RWPE1 (cell line): ENCODE measurements around the gene GSG1L.

Experiments
- CTCF ChIA-PET: fragments of 350-600 bp; sonication (Branson Sonifier 250); formaldehyde crosslinking; extraction: SDS; loops from one replicate; lab custom pipeline; 2021; lab: Yijun Ruan, JAX
- POLR2A ChIA-PET: fragments of 400-600 bp; formaldehyde crosslinking; extraction: SDS; loops from one replicate; lab custom pipeline; 2020; ENCODE audit warnings: antibody characterized with exemption; ENCODE audit not compliant: low non-redundant PET; lab: Yijun Ruan, JAX
- DNase-seq: peaks from one replicate; pipeline ENCODE4 v3.0.0; 2012; ENCODE audit warnings: low spot score
- H3K27ac ChIP-seq: fragments of 450-650 bp; 2 replicates; pipeline ENCODE4 v1.5.1; 2017
- TF ChIP-seq, protein P1 (sequence below): fragments of 450-650 bp; conservative IDR thresholded peaks from 2 replicates; pipeline ENCODE4 v1.5.1; 2017; ENCODE audit warnings: low read depth, mild to moderate bottlenecking

The GSG1L gene

DNA sequence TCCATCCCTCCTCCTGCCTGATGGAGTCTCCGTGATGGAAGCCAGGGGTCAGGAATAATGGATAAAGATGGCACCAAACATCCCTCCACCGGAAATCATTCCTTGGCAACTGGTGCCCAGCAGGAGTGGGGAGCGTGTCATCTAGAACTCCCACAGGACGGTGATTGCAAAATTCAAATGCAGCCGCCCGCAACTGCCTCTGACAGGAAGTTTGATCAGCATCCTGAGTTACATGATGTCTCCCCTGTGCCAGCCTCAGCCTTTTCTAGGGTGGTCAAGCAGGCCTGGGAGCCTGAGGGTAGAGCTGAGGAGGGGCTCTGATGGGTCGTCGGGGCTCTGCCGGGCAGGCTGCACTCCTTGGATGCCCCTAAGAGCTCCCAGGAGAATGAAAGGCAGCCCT is 52.8 kb downstream of the GSG1L start:
- H3K27ac ChIP-seq, result no peak overlapping the region
- DNase-seq, result no peak
- TF ChIP-seq, protein P1, sequence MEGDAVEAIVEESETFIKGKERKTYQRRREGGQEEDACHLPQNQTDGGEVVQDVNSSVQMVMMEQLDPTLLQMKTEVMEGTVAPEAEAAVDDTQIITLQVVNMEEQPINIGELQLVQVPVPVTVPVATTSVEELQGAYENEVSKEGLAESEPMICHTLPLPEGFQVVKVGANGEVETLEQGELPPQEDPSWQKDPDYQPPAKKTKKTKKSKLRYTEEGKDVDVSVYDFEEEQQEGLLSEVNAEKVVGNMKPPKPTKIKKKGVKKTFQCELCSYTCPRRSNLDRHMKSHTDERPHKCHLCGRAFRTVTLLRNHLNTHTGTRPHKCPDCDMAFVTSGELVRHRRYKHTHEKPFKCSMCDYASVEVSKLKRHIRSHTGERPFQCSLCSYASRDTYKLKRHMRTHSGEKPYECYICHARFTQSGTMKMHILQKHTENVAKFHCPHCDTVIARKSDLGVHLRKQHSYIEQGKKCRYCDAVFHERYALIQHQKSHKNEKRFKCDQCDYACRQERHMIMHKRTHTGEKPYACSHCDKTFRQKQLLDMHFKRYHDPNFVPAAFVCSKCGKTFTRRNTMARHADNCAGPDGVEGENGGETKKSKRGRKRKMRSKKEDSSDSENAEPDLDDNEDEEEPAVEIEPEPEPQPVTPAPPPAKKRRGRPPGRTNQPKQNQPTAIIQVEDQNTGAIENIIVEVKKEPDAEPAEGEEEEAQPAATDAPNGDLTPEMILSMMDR, result no peak
- CTCF ChIA-PET, result interaction anchor here (0.9 kb wide), 1 partner anchor 12 kb away, joined by 3 read pairs; no protein-coding TSS in a partner anchor
- POLR2A ChIA-PET, result no interaction called here

DNA sequence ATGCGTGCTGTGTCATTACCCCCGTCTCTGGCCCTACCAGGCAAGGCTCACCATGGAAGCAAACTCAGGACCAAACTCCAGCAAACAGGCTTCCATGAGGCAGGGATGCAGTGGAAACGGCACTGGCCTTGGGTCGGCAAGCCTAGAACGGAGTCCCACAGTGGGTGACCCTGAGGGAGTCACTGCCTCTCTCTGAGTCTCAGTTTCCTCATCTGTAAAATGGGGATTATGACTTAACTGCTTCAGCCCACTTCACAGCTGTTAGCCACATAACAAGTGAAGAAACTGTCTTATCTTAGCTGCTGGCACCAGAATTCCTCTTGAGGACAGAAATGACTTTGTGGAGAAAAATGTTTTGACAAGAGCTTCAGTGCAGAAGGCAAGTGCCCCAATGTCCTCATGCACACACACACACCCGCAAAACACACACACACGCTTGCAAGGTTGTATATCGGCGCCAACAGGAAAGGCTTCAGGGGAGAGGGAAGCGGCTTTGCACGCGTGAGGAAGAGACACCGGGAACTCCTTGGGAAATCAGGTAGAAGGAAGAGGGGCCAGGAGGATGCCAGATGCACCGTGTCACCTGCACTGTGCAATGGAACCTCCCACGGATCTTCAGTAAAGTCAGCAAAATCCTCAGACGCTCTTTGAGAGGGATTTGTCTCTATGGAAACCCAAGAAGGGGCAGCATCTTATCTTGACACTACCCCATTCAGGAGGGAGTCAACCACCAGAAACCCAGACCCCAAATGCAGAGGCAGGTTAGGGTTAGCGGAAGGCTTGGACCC is 53.7 kb downstream of the GSG1L start:
- DNase-seq, result no peak
- TF ChIP-seq, protein P1, result no peak
- ChIA-PET CTCF (interaction anchor here (0.9 kb wide), 1 partner anchor 11 kb away, joined by 3 read pairs; no protein-coding TSS in a partner anchor), POLR2A (no interaction called here)
- no peak overlapping the region for H3K27ac ChIP-seq

DNA sequence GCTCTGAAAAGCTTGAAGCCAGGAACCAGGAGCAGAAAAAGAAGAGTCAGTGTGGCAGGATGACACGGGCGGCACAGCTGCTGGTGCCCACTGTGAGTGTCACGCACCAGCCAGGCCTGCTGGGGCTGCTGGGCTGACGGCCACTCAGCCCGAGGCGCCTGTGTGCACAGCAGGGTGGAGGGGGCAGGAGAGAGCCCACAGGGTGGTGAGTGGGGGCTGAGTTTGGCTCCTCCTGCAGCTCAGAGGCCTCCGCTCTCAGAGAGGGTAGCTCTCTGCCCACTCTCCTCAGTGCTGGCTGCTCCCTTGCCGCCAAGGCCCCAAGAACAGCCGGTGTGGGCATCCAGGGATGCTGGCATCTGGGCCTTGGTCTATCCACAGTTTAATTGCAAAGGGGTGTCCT is 59.6 kb downstream of the GSG1L start:
- H3K27ac ChIP-seq, result no peak overlapping the region
- ChIA-PET POLR2A (no interaction called here), CTCF (no interaction called here)
- no peak for DNase-seq
- TF ChIP-seq, protein P1, result no peak

DNA sequence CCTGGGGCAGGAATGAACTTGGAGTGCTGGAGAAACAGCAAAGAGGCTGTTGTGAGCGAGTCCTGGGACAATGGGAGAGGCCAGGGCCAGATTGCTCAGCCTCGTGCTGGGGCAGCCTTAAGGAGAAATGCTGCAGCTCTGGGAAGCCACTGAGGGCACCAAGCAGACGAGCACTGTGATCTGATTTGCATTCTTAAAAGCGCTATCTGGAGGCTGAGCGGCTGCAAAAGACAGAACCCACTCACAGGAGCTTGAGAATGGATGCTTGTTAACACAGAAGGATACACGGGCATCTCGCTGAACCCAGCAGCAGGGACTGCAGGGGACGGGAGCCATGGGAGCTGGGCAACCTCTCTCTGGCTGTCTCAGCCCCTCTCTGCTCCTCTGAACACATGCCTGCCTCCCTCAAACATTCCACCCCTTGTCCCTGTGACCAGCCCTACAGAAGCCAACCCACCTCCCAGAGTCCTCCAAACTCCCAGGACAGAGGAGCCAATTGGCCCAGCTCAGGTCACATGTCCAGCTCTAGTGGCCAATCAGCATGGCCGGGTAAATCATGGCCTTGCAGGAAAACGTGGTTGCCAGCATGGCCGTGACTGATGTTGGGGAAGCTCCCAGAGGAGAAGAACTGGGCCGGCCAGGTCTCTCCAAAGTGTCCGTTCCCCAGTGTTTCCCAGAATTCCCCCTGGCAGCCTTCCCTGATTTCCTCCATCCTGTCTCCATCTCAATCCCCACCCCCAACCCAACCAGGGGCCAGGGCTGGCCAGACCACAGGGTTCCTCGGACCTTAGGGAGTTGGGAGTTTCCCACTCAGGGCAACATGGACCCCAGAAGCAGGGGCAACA is 60.3 kb downstream of the GSG1L start:
- H3K27ac ChIP-seq, result no peak overlapping the region
- ChIA-PET CTCF (interaction anchor here (0.7 kb wide), 1 partner anchor 59 kb away, joined by 3 read pairs; no protein-coding TSS in a partner anchor), POLR2A (no interaction called here)
- TF ChIP-seq, protein P1, result no peak
- no peak for DNase-seq

DNA sequence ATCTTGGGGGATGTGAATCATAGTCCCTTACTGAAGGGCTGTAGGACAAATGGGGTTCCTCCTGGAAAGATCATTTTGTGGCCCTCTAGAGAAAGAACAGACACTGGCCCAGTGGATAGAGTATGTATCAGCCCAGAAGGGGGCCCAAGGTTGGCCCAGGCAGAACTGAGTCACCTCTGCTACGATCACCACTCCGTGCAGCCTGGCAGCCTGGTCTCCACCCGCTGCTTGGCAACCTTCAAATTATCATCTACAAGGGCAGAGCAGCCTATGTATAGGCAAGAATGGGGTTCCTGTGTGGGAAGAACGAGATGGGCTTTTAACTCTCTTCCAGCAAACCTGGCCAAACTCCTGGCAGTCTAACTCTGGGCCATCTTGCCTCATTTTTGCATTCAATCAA is 61.9 kb downstream of the GSG1L start:
- DNase-seq, result no peak
- TF ChIP-seq, protein P1, result no peak
- no peak overlapping the region for H3K27ac ChIP-seq
- POLR2A ChIA-PET, result no interaction called here
- CTCF ChIA-PET, result no interaction called here

DNA sequence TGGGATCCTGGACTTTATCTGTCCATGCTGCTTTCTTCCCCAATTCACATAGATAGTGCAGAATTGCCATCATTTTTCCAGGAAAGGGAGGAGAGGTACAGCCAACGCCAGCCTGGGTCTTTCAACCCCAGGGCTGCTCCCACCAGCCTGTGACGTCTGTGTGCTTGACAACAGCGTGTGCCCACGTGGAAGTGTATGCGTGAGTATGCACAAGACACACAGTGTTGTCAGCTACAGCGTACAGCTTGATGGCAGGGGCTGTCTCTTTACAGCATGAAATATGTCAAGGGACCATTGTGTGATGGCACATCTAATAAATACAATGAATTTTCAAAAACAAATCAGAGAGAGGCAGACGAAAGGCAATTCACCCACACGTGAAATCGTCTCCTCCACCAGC is 62.3 kb downstream of the GSG1L start:
- ChIA-PET CTCF (no interaction called here), POLR2A (no interaction called here)
- TF ChIP-seq, protein P1, result no peak
- no peak overlapping the region for H3K27ac ChIP-seq
- DNase-seq, result no peak
